CD4-positive, alpha-beta T cell treated with Interleukin-4 for 1 hour (primary cell): Measurements from ENCODE around the gene ATF4.
A peak's percentile ranks its signal among the peaks of the same experiment; 100 is the strongest.
"Not testable (repeated sequence)": the region's sequence is repeated elsewhere in the genome, so short reads cannot be mapped to it uniquely, and the experiment has no call there.

Source experiments
- DNase-seq, 2 donors: peaks; one replicate each; pipeline ENCODE4 v3.0.0-alpha.2; 2020 to 2022

The ATF4 gene

DNA sequence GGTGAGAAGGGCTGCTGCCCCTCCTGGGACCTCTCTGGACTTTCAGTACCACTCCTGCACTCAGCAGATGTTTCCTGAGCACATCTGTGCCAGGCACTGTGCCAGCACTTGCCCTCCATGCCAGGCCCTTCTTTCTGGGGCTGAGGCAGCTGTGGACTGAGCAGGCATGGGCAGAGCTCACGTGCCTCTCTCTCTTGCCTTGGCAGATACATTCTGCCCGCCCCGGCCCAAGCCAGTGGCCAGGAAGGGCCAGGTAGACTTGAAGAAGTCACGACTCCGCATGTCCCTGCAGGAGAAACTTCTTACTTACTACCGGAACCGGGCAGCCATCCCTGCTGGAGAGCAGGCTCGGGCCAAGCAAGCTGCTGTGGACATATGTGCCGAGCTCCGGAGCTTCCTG is 8.3 kb upstream of the ATF4 start:
- no peak for DNase-seq

DNA sequence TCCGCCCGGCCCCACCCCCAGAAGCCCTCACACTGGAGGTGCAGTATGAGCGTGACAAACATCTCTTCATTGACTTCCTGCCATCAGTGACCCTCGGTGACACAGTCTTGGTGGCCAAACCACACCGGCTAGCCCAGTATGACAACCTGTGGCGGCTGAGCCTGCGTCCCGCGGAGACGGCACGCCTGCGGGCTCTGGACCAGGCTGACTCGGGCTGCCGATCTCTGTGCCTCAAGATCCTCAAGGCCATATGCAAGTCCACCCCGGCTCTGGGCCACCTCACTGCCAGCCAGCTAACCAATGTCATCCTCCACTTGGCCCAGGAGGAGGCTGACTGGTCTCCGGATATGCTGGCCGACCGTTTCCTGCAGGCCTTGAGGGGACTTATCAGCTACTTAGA is 6.6 kb upstream of the ATF4 start:
- no peak for DNase-seq

DNA sequence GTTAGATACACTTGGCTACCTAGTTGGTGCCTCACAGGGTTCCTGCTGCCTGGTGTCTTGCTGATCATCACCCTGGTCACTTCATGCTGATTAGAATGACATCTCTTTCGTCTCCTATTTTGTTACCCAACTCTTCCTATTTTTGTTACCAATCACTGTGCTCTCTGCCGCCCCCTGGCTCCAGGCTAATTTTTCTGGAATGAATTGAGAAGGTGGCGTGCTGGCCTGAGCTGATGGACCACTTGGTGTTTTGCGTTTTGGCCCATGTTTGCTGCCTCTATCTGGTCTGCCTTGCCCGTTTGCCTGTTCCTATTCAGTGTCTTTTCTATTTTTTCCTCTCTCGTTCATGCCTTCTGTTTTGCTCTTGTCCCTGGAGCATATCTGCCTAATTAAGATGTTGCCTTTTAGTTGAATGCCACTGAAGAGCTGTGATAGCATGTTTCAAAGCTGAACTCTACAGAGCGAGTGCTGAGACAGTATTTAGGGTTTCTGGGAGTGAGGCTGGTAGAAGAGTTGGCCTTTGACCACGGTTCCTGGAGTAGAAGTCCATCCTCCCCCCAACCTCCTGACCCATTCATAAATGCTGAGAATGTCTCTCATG is 5.9 kb upstream of the ATF4 start:
- DNase-seq, result peak; percentile 45 to 49

DNA sequence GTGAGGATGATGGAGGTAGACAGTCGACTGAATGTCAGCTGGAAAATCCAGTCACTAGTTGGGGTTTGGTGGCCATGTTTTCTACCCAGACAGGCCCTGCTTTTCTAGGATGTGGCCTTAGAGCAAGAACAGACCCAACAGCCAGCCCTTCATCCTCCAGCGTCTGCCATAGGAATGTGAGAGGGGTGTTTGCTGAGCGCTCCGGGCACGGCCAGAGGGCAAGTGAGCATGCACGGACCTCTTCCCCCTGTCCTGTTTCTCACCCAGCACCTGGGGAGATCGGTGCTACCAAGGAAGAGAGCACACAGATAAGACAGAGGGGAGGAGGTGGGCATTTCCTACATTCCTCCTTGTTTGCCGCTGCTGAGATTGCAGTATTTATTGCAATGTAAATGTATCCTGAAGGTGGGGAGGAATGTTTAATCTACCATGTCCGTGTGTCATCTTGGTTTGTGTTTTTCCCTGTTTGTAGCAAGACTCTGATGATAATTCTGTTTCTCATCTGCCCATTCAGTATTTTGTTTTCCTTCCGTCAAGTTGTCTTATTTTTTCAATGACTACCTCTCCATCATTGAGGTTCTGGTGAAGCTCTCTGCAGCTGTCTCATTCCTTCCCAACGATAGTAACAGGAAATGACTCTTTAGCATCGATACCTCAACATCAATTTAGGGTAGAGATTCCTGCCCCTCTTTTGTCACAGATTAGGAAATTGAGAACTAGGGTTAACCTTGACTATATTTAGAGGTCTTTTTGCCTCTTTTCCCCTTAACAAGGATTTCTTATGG is 4.9 kb upstream of the ATF4 start:
- no peak for DNase-seq

DNA sequence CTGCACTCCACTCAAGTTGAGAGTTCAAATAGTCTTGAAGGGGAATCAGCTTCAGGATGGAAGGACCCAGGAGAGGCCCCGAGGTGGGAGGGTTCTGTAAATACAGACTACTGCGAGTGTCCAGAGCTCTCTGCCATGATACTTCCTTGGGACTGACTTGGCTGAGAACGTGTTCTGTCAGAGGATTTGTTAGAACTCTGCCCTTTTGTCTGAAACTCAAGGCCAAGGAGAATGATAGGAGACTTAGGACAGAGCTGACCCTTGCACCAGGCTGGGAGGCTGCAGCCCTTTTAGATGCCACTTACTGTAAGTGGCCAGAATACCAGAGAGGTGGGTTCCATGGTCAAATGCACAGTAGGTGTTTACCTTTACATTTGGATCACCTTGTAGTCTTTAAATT is 2.9 kb upstream of the ATF4 start:
- no peak for DNase-seq

DNA sequence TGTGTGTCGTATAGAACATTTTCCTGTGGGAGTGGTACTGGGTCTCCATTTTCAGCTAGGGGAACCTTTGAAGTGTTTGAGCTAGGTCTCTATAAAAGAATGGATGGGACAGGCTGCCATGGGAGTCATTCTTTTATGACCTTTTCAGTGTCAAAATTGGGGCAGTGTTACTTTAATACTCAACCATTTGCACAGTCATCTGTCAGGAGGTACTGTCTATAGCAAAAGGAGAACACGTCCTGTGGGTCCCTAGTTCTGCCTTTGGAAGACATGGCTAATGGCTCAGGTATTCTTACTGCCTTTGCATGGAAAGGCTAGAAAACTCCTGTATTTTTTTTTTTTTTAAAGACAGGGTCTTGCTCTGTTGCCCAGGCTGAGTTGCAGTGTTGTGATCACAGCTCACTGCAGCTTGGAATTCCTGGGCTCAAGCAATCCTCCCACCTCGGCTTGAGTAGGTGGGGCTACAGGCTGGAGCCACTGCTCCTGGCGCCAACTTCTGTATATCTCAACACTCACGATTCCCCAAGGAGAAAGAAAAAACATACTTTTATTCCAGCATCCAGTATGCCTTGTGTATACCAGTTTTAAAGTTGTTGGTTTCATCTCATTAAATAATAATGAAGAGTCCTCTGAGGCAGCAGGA is 2.1 kb upstream of the ATF4 start:
- no peak for DNase-seq

DNA sequence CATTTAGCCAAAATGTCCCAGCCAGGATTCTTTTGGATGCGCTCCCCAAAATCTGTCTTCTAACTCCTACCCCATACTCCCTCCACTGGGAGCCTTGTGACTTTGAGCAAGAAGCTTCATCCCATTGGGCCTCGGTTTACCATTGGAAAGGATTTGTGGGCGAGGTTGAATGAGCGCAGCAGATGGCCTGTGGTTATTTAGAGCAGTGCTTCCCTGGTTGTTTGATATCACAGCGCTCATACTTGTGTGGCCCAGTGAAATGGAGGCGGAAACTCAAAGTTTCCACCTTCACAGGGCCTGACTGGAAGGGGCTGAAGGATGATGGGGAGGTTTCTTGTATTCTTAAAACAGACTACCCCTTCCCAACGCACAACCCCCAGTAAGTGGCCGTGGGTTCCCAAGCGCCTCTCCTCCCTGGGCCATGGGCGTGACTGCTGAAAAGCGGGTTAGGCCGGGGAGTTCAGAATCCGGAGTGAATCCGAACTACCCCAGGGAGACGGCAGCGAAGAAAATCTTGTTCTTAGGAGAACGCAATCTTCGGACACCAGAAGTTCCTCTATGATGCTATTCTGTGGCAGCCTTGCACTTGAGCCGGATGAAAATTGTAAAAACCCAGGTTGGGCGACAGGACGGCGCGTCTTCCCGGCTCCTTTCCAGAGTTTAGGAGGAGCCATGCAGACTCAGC is 1.2 kb upstream of the ATF4 start:
- DNase-seq, result no peak

DNA sequence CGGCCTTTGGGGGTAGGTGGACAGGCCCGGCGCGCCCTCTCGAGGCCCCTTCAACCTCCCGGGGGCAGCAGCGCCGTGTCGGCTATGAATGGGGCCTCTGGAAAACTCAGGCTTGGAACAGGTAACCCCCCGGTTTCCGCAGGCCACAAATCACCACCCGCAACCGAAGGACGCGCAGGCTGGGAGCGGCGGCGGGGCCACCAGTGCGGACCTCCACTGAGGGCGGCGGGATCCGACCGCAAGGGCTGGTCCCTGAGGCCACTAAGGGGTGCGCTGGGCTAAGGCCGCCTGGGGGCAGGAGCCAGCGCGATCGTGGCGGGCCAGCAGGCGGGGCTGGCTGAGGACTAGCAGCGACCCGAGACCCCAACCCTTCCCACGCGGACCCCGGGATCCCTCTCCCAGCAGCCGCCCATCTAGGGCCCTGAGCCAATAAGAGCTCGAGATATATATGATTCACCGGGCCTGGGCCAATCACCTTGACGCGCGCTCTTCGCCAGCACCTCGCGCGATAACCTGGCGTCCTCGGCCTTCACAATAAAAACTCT is 609 bp upstream of the ATF4 start:
- DNase-seq, result peak in 1 of 2 donors; percentile 98

DNA sequence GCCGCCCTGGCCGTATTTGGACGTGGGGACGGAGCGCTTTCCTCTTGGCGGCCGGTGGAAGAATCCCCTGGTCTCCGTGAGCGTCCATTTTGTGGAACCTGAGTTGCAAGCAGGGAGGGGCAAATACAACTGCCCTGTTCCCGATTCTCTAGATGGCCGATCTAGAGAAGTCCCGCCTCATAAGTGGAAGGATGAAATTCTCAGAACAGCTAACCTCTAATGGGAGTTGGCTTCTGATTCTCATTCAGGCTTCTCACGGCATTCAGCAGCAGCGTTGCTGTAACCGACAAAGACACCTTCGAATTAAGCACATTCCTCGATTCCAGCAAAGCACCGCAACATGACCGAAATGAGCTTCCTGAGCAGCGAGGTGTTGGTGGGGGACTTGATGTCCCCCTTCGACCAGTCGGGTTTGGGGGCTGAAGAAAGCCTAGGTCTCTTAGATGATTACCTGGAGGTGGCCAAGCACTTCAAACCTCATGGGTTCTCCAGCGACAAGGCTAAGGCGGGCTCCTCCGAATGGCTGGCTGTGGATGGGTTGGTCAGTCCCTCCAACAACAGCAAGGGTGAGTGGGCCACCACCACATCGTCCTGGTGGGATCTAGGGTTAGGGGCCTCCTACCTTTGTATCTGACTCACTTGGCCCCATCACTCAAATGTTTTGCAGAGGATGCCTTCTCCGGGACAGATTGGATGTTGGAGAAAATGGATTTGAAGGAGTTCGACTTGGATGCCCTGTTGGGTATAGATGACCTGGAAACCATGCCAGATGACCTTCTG is 934 bp downstream of the ATF4 start:
- peak; percentile 73 to 77 for DNase-seq

DNA sequence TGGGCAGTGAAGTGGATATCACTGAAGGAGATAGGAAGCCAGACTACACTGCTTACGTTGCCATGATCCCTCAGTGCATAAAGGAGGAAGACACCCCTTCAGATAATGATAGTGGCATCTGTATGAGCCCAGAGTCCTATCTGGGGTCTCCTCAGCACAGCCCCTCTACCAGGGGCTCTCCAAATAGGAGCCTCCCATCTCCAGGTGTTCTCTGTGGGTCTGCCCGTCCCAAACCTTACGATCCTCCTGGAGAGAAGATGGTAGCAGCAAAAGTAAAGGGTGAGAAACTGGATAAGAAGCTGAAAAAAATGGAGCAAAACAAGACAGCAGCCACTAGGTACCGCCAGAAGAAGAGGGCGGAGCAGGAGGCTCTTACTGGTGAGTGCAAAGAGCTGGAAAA is 1.7 kb downstream of the ATF4 start:
- not testable (repeated sequence) for DNase-seq

DNA sequence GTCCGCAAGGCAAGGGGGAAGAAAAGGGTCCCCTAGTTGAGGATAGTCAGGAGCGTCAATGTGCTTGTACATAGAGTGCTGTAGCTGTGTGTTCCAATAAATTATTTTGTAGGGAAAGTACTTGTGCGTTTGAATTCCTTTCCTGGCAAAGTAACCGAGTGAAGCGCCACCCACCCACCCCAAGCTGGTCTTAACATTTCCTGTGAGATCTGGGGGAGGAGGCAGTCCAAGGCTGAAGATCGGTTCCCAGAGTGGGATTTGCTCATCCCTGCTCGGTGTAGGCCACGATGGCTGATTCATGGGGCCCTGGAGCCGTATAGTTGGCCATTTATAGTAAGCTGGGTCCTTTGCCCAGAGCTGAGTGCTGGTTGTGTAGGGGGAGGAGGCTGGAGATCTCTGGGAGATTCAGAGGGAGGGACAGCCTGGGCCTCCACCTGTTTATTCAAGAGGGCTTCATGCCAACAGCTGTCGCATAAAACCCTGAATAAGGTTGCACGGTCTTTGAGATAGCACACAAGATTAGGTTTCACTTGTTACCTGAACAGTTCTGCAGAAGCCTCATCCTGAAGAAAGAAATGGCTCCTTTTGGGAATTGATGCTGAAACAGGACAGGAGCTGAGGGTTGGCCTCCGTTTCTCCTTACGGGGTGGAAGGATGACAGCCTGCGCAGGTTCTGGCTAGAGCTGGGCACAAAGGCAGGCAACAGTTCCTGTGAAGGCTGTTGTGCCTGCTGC is 2.4 kb downstream of the ATF4 start:
- peak in 1 of 2 donors; percentile 41 for DNase-seq

DNA sequence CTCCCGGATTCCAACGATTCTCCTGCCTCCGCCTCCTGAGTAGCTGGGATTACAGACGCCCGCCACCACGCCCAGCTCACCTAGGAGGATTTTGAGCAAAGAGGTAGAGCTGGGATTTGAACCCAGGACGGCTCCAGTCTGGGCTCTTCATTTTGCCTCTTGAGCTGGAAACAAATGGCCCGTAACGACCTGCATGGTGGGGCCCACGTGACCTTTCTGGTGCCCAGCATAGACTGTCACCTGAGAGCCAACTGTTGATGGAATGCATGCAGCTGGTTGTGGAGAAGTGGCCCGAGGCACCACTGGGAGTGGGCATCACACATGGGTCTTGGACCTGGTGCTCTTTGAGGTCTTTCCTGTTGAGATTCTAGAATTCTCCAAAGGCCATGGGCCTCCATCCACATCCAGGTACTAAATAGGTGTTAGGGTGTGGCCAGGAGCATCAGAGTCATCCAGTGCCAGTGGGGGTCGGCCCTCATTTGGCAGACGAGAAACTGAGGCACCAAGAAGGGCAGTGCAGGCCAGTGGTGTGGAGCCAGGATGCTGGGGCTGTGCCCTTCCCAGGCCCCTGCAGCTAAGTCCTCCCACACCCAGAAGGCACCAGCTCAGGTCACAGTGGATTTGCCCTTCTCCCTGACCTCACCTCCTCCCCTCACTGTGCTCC is 3.9 kb downstream of the ATF4 start:
- no peak for DNase-seq

DNA sequence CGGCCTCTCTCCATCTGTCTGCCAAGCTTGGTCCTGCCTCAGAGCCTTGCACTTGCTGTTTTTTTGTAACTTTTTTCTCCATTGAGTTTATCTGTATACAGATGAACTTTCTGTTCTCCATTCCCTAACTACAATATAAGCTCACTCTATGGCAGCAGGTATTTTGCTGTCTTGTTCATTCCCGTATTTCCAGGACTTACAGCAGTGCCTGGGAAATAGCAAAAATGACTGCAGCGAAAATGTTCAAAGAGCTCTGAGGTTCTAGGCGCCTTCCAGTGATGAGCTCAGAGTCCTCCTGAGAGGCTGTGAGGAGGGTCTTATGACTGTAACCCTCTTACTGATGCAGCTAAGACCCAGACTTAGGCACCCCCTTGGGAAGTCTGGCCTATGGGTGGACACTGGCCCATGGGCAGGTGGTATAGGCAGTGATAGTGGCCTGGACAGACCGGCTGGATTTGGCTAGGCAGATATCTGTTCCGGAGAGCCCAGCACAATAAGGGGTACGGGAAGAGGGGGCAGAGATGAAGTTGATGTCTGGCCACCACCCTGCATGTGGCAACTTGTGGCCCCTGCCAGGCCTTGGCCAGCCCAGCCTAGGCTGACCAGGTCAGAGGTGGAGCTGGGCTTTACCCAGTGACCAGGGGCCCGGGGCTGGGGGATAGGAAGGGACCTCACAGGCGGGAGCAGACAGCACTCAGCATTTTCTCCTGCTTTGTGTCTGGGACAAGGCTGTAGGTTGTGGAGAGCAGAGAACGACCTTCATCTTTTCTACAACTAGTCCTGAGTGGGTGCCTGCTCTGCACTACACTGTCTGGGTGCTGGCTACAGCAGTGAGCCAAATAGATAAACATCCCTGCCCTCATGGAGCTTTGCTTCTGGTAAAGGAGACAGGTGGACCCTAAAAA is 4.6 kb downstream of the ATF4 start:
- DNase-seq, result no peak

DNA sequence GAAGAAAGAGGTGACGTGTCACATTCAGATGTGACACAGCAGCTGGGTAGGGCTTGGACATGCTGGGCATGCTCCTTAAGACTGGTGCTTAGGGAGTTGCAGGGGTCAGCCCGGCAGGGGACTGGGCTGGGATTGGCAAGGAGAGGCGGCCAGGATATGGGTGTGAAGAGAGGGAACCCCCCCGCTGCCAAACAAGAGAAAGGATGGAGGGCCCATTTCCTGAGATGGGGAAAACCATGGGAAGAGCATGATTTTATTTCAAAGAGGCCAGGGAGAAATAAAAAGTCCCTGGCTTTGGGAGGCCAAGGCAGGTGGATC is 5.3 kb downstream of the ATF4 start:
- DNase-seq, result no peak

DNA sequence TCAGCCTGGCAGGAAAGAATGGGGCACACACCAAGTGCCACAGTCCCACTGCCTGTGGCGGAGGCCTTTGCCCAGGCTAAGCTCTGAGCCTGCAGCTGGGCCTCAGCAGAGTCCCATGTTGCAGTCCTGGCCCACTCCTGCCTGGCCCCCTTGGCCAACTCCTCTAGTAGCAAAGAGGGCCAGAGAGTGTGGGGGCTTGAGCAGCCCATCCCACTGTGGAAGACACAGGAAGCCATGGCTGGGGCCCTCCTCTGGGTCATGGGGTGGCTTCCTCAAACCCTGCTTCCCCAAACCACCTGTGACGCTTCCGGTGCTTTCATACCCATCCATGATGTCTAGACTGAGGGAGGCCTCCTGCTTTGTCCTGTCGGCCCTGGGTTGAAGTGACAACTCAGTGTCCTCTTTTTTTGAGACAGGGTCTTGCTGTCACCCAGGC is 6.4 kb downstream of the ATF4 start:
- DNase-seq, result peak; percentile 41 to 50

DNA sequence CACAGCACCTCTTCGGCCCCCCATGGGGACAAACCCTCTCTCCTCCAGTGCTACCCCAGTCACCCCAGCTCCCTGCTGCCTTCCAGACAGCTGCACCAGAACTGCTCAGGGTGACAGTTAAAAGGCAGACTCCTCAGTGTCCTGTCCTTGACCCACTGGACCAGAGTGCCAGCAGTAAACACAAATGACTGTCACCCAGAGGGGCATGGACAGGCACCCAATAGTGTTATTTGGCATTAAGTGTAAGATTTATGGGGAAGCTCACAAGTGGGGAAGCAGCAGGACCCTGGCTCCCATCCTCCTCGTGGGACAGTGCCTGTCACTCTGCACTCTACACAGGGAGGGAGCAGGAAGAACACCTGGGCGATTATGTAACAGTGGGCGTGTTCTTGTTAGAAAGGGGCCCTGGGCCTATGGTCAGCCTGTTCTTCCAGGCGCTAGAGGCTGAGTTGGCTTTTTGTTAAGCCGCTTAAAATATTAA is 7.2 kb downstream of the ATF4 start:
- no peak for DNase-seq

DNA sequence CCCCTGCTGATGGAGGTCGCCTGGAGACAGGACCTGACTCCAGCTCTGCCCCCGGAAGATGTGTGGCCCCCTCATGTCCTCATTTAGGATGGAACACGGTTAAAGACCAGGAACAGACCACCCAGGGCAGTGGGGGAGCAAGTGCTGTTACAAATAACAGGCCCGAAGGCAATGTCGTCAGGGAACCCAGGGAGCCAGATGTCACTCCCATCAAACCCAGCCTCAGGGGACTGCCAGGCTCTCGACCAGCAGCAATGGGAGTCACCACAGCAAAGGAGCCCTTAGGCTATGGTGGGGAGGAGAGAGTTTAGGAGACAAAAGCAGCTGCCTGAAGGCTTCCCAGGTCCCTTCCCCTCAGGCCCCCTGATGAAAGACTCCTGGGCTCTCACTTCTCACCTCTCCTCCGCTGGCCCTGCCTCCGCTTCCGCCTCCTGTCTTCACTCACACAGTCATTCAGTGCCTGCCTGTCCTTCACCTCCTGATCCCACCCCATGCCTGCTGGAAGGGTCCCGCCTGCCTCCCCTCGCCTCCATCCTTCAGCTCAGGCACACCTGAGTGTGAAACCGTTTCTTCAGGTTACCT is 7.8 kb downstream of the ATF4 start:
- no peak for DNase-seq

DNA sequence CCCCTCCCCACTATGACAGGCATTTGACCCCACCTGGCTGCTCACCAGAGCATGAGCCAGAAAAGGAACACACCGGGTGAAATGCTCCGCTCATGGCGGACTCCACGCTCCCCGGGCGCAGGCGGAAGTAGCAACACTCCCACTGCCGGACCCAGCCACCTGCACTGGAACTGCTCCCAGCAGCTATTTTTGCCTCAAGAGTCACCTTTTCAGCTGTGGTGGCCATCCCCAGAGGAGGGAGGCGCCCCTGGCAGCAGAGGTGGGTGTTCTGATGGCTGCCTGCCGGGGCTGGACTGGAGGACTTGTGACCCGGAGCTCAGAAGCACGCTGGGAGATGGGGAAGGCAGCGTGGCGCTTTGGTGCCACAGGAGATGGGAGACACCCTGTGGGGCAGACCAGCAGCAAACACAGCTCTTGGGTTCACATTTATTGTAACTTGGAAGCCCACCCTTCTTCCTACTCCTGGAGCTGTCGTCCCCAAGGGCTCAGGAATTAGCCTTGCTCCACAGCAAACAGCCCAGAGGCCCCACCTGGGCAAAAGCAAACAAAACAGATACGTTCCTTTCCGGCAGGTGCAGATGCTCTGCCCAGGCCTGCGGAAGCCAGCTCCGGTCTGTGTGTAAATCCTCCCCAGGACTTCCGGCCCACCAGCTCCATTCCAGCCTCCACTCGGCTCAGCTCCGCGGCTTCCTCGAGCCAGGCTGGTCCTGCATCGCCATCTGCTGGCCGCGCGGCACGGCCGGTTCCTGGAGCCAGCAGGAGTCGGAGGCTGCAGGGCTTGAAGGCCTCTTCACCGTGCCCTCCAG is 8.5 kb downstream of the ATF4 start:
- DNase-seq, result peak; percentile 92 to 93

DNA sequence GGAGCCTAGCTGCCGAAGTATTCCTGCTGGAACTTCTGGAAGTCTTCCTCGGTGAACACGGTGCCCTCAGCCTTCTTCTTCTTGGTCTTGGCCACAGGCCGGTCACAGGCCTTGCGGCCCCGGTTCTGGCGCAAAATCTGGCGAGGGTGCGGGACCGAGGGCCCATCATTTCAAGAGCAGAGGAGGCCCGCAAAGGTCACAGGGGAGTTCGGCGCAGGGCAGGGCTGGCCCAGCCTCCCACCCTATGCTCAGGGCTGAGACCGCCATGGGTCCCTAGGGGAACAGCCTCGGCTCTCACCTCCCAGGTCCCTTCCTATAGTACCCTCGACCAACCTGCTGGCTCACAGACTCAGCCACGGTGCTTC is 9.1 kb downstream of the ATF4 start:
- no peak for DNase-seq
